ENCODE results near the gene PPP2R2D. TPM values are rescaled to one million over a fixed set of nuclear protein-coding genes. Genes with fewer than 3 reads are reported as not detected.

PPP2R2D gene
- total RNA-seq, 1 experiment from 2014 or later = 23.5 TPM

- H3K27ac ChIP-seq = no peak overlapping the region
- no peaks in the 10 kb centered on the region for H3K79me2 ChIP-seq (ENCODE audit: low read depth)
- no peak overlapping the region for H2AFZ ChIP-seq
- POLR2A ChIA-PET (ENCODE audit: unreplicated experiment) = no interaction called here
- no peak overlapping the region for H3K4me2 ChIP-seq
- intact Hi-C loops (cut with micrococcal nuclease; ENCODE audit: unreplicated experiment) = no loop called here
- H3K9me3 ChIP-seq (ENCODE audit: insufficient read depth, low read depth) = no peaks in the 10 kb centered on the region
- H3K36me3 ChIP-seq (ENCODE audit: low read depth) = no peaks in the 10 kb centered on the region
- H3K9me2 ChIP-seq (ENCODE audit: insufficient read depth) = no peaks in the 10 kb centered on the region
- TF ChIP-seq EZH2 (IDR thresholded peaks at IDR 0.05; ENCODE audit: low read depth) (no peak), CTCF (conservative IDR thresholded peaks at IDR 0.05) (no peak)
- no peak for DNase-seq
- no peaks in the 10 kb centered on the region for H3K4me1 ChIP-seq (replicated peaks; ENCODE audit: insufficient read depth)
- peaks cover 90% of the 10 kb centered on the region for H3K27me3 ChIP-seq (ENCODE audit: insufficient read depth, low read depth)
- CTCF ChIA-PET = no interaction called here
- no peaks in the 10 kb centered on the region; the same call in 1 of the 2 replicates for H4K20me1 ChIP-seq (ENCODE audit: insufficient read depth)
- H3K4me3 ChIP-seq = no peak overlapping the region
- H3F3A ChIP-seq (ENCODE audit: insufficient read depth, low read depth) = no peaks in the 10 kb centered on the region
- BruUV-seq (replicated peaks) = no TSS peak
Observed at GRCh38 chr10:131858118-131858515, 42.7 kb upstream of the PPP2R2D start.

- Histone ChIP-seq H4K20me1 (ENCODE audit: insufficient read depth) (no peaks in the 10 kb centered on the region; the same call in 1 of the 2 replicates), H3K27ac (no peak overlapping the region), H3K9me2 (ENCODE audit: insufficient read depth) (no peaks in the 10 kb centered on the region), H3K36me3 (ENCODE audit: low read depth) (no peaks in the 10 kb centered on the region), H3K4me2 (no peak overlapping the region), H3K4me3 (no peak overlapping the region), H2AFZ (no peak overlapping the region), H3F3A (ENCODE audit: insufficient read depth, low read depth) (no peaks in the 10 kb centered on the region), H3K27me3 (ENCODE audit: insufficient read depth, low read depth) (peaks cover 87% of the 10 kb centered on the region), H3K4me1 (replicated peaks; ENCODE audit: insufficient read depth) (no peaks in the 10 kb centered on the region), H3K79me2 (ENCODE audit: low read depth) (no peaks in the 10 kb centered on the region), H3K9me3 (ENCODE audit: insufficient read depth, low read depth) (no peaks in the 10 kb centered on the region)
- CTCF ChIA-PET = no interaction called here
- intact Hi-C loops (cut with micrococcal nuclease; ENCODE audit: unreplicated experiment) = no loop called here
- DNase-seq = no peak
- POLR2A ChIA-PET (ENCODE audit: unreplicated experiment) = no interaction called here
- TF ChIP-seq CTCF (conservative IDR thresholded peaks at IDR 0.05) = no peak
- no peak for TF ChIP-seq EZH2 (IDR thresholded peaks at IDR 0.05; ENCODE audit: low read depth)
- BruUV-seq (replicated peaks) = no TSS peak
Observed at GRCh38 chr10:131858583-131859340, 42.0 kb upstream of the PPP2R2D start.

GRCh38 chr10:131859341-131860020 lies 41.3 kb upstream of the PPP2R2D start:
- Histone ChIP-seq H3F3A (ENCODE audit: insufficient read depth, low read depth) (no peaks in the 10 kb centered on the region), H3K36me3 (ENCODE audit: low read depth) (no peaks in the 10 kb centered on the region), H3K4me3 (no peak overlapping the region), H3K4me2 (no peak overlapping the region), H3K9me3 (ENCODE audit: insufficient read depth, low read depth) (no peaks in the 10 kb centered on the region), H3K27me3 (ENCODE audit: insufficient read depth, low read depth) (peaks cover 88% of the 10 kb centered on the region), H3K4me1 (replicated peaks; ENCODE audit: insufficient read depth) (no peaks in the 10 kb centered on the region), H3K27ac (no peak overlapping the region), H3K9me2 (ENCODE audit: insufficient read depth) (no peaks in the 10 kb centered on the region), H3K79me2 (ENCODE audit: low read depth) (no peaks in the 10 kb centered on the region), H4K20me1 (ENCODE audit: insufficient read depth) (no peaks in the 10 kb centered on the region; the same call in 1 of the 2 replicates), H2AFZ (no peak overlapping the region)
- ChIA-PET CTCF (no interaction called here), POLR2A (ENCODE audit: unreplicated experiment) (no interaction called here)
- no peak for DNase-seq
- no TSS peak for BruUV-seq (replicated peaks)
- TF ChIP-seq EZH2 (IDR thresholded peaks at IDR 0.05; ENCODE audit: low read depth) (no peak), CTCF (conservative IDR thresholded peaks at IDR 0.05) (no peak)
- intact Hi-C loops (cut with micrococcal nuclease; ENCODE audit: unreplicated experiment) = no loop called here

All from PC-9 (cell line).